Measurements from ENCODE around the gene UTP18.
"Not testable (repeated sequence)": the region's sequence is repeated elsewhere in the genome, so short reads cannot be mapped to it uniquely, and the experiment has no call there.

UTP18 gene

GRCh38 chr17:51258756-51259563, 1.4 kb upstream of the UTP18 start:
- DNase-seq (ENCODE audit: low read depth) = peak; percentile 5

GRCh38 chr17:51259564-51260236, 646 bp upstream of the UTP18 start, which contains the start of gene MBTD1:
Gene MBTD1, minus strand, starts transcription at chr17:51260049. Its CDS starts 34,888 bp downstream, at chr17:51225161.
- peak; percentile 92 for DNase-seq (ENCODE audit: low read depth)

- no peak for DNase-seq (ENCODE audit: low read depth)
Observed at GRCh38 chr17:51261024-51261963, 948 bp downstream of the UTP18 start.

- DNase-seq (ENCODE audit: low read depth) = no peak
Observed at GRCh38 chr17:51263006-51263405, 2.7 kb downstream of the UTP18 start.

GRCh38 chr17:51264466-51264865, 4.1 kb downstream of the UTP18 start:
- not testable (repeated sequence) for DNase-seq (ENCODE audit: low read depth)

- DNase-seq (ENCODE audit: low read depth) = no peak
Observed at GRCh38 chr17:51269991-51270390, 9.6 kb downstream of the UTP18 start.

GRCh38 chr17:51270636-51271035, 10.3 kb downstream of the UTP18 start:
- DNase-seq (ENCODE audit: low read depth) = no peak

- DNase-seq (ENCODE audit: low read depth) = no peak
Observed at GRCh38 chr17:51272812-51273211, 12.5 kb downstream of the UTP18 start.

- DNase-seq (ENCODE audit: low read depth) = no peak
Observed at GRCh38 chr17:51275381-51275780, 15.0 kb downstream of the UTP18 start.

GRCh38 chr17:51279183-51279582, 18.8 kb downstream of the UTP18 start:
- DNase-seq (ENCODE audit: low read depth) = no peak

GRCh38 chr17:51287412-51287811, 27.1 kb downstream of the UTP18 start:
- no peak for DNase-seq (ENCODE audit: low read depth)

GRCh38 chr17:51289696-51290111, 29.4 kb downstream of the UTP18 start:
- DNase-seq (ENCODE audit: low read depth) = no peak

GRCh38 chr17:51294338-51294737, 34.0 kb downstream of the UTP18 start:
- DNase-seq (ENCODE audit: low read depth) = not testable (repeated sequence)

- DNase-seq (ENCODE audit: low read depth) = no peak
Observed at GRCh38 chr17:51298508-51299371, 38.4 kb downstream of the UTP18 start.

- no peak for DNase-seq (ENCODE audit: low read depth)
Observed at GRCh38 chr17:51299859-51300258, 39.5 kb downstream of the UTP18 start.

- DNase-seq (ENCODE audit: low read depth) = no peak
Observed at GRCh38 chr17:51305182-51305581, 44.8 kb downstream of the UTP18 start.

GRCh38 chr17:51312003-51312402, 51.7 kb downstream of the UTP18 start:
- not testable (repeated sequence) for DNase-seq (ENCODE audit: low read depth)

GRCh38 chr17:51319186-51319585, 58.8 kb downstream of the UTP18 start:
- no peak for DNase-seq (ENCODE audit: low read depth)

- DNase-seq (ENCODE audit: low read depth) = no peak
Observed at GRCh38 chr17:51322390-51323029, 62.2 kb downstream of the UTP18 start.

GRCh38 chr17:51325471-51325870, 65.1 kb downstream of the UTP18 start:
- no peak for DNase-seq (ENCODE audit: low read depth)

All from stimulated activated CD8-positive, alpha-beta memory T cell treated with anti-CD3 and anti-CD28 coated beads, Interleukin-4, amount 100 ng/mL, for 24 hours (primary cell).